HG03521 (cell line): ENCODE measurements around the gene ASB13.

ENCODE experiments used
- ATAC-seq: cut with Tn5 transposase; IDR thresholded peaks from one replicate; pipeline ENCODE4 v1.9.1; 2021; ENCODE audit warnings: mild to moderate bottlenecking, moderate library complexity; ENCODE audit not compliant: unreplicated experiment

Gene ASB13

DNA sequence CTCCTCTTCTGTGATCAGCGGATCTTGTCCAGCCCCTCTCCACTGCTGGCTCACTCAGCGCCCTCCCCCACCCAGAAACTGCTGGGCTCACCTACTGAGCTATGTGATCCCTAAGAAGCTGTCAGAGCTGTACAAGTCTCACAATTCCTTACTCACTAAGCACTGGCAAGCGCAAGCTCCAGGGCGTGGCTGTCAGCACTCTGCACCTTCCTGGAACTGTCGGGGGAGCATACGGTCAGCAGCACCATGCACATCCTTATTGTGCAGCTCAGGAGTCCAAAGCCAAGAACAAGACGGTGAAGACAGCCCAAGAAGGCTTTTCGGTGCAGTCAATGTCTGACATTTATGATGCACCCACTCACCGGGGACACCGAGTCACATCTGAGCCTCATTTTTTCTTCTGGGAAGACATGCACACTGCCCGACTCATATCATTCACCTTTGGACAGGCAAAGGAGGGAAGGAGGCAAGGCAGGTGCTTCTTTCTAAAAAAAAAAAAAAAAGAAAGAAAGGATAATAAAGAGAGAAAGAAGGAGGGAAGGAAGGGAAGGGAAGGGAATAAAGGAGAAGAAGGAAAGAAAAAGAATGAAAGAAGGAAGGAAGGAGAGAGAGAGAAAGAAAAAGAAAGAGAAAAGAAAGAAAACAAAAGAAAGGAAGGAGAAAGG is 56.3 kb downstream of the ASB13 start:
- no peak for ATAC-seq

DNA sequence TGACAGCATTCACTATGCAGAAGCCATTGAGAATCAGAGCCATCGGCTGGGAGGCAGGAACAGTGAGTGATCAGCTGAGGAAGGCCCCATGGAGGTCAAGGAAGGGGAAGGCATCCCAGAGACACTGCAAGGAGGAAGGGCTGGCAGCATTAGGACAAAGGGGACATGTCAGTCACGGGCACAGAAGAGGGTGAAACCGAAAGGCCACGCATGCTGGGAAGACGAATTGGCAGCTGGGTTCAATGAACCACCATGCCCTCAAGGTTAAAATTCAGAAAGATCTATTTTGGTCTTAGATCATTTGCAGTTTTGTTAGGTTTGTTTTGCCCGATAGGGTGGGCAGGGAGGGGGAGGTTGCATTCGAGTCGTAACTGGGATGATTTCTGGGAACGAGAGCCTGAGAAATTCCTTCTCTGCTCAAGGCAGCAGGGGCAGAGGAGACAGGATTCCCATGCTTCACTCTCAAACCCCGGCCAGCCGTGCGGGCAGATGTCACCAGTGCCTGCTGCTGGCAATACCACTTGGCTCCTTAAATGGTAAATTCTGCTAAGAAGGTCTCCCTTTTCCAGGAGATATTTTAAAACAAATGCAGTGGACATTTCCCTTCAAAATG is 57.7 kb downstream of the ASB13 start:
- ATAC-seq = no peak

DNA sequence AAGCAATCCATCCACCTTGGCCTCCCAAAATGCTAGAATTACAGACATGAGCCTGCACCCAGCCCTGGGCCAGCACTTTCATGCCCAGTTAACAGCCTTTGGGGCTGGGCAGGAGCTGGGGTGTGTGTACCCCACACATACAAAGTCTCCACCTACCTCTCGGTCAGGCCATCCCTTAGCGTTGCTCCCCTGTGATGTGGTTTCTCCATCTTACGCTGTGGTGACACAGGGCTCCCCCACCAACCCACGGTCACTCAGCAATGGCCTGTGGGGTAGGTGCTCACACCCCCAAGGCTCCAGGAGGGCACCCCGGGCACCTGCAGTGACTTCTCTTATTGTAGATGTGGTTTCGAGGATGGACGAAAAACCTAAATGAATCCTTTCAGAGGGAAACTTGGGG is 58.8 kb downstream of the ASB13 start:
- ATAC-seq = no peak

DNA sequence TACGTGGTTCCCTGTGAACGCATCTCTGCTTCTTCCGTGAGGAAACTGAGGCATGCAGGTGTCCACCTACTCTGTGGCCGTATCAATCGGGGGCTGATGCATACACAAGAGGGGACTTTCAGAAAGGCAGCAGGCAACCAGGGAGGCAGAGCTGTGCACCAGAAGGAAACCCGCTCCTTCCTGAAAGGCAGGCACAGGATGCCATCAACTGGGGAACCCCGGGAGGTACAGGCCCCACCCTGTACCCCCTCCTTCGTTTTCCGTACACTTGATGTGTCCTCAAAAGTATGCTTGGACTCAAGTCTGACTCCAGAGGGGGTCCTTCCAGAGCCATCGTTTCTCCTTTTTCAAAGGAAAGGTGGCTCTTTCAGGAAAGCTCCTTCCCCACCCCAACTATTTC is 59.5 kb downstream of the ASB13 start:
- no peak for ATAC-seq

DNA sequence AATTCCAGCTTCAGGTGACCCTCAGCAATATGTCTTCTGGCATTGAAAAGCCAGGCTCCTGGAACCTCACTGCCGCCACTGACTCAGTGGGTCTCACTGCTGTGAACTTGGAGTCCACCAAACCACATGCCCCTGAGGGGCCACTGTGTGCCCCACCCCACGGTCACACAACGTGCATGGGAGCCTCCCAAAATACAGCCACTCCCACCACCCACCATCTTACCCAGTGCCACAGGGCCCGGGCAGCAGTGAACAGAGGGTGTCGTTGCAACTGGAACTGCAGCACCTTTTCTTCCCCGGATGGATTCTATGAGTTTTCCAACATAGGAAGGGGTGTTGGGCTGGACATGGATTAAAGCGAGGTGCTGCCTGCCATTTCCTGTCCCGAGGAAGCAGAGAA is 60.1 kb downstream of the ASB13 start:
- no peak for ATAC-seq

DNA sequence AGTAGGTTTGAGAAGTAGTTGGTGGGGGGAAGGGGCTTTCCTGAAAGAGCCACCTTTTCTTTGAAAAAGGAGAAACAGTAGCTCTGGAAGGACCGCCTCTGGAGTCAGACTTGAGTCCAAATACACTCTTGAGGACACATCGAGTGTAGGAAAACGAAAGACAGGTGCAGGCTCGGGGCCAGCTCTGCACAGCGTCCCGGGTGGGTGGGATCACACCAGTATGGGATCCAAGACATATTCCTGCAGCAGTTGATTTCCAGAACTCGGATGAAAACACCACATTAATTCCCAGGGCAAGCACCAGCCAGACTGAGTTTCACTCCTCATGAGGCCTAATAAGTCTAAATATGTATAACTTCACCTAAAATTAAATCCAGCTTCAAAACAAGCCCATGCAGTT is 61.4 kb downstream of the ASB13 start:
- no peak for ATAC-seq

DNA sequence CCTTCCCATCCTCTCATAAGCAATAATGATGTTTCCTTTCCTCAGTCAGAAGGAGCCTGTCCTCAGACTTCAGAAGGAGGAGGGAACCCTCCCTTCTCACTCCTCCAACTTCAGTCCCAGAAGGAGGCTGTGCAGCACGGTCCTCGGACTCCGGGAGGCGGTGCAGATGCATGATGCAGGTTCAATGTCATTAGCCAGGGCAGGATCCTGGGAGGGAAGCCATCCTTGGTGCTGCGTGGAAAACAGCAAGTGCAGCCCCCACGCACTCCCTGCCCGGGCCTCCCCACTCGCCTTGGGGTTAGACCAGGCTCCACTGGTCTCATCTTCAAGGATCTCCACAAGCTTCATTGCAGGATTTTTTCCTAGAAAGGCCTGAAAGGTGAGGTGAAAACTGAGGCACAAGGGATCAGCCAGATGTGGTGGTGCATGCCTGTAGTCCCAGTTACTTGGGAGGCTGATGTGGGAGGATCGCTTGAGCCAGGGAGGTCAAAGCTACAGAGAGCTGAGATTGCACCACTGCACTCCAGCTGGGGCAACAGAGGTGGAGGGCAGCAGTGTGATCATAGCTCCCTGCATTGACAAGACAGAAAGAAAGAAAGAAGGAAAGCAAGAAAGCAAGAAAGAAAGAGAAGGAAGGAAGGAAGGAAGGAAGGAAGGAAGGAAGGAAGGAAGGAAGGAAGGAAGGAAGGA is 62.0 kb downstream of the ASB13 start:
- ATAC-seq = no peak

DNA sequence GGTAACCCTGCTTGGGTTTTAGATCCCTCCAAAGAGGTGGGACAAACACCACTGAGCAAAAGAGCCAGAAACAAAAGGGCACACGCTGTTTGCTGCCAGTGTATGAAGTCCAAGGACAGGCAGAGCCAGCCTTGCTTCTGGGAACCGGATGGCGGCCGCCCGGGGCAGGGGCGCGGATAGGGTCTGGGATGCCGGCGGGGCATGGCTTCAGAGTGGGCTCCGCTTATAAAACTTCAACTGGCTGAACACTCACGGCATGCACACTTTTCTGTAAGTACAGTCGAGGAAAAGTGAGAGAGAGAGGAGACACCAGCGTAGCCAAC is 62.6 kb downstream of the ASB13 start:
- ATAC-seq = no peak

DNA sequence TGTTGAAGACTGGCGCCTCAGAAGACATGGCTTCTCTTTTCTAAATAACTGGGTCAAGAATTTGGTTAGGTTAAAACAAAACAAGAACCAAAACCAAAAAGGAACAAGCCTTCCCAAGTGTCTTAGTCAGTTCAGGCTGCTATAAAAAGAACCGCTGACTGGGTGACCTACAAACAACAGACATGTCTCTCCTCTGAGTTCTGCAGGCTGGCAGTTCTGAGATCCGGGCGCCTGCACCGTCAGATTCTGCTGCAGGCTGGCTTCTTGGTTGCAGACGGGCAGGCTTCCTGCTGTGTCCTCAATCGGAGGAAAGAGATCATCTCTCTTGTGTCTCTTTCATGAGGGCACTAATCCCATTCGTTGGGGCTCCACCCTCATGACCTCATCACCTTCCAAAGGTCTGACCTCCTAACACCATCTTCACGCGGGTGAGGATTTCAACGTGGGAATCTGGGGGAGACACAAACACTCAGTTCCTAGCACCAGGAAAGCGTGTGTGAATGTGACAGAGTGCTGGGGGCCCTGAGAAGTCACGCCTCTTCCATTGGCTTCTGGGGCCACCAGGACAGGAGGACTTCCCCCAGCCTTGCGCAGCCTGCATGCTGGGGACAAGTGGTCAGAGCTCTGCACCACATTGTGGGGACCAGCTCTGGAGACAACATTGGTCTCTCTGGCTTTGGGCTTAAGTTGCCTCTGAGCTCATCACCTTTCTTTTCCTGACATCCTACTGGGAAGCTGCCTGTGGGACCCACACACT is 63.1 kb downstream of the ASB13 start:
- no peak for ATAC-seq

DNA sequence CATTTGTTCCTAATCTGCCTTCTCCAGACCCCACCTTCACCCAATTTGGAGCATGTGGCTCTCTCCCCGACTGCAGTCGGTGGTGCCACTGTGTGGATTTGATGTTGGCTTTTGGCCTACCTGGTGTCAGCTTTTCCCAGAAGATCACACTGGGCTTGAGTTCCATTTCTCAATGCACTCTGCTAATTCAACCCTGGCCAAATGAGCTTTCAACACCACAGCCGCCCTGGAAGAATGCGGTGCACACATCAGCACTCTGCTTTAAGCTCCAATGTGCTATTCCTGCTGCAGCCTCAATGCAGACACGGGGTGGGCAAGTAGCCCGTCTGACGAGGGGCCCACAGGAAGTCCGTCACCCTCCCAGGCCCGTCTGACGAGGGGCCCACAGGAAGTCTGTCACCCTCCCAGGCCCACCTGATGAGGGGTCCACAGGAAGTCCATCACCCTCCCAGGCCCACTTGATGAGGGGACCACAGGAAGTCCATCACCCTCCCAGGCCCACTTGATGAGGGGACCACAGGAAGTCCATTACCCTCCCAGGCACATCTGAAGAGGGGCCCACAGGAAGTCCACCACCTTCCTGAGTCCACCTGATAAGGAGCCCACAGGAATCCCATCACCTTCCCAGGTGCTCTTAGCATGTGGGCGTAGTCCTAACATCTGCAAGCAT is 64.4 kb downstream of the ASB13 start:
- ATAC-seq = no peak

DNA sequence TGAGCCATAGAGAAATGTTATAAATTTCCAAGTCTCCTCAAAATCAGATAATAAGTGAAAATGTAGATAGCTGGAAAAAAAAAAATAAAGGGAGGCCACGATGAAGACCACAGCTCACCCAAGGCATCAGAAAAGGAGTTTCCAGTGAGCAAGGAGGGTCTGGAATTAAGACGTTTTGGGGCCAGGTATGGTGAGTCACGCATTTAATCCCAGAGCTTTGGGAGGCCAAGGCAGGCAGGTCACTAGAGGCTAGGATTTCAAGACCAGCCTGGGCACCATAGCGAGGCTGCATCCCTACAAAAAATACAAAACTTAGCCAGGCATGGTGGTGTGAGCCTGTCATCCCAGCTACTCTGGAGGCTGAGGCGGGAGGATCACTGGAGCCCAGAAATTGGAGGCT is 65.5 kb downstream of the ASB13 start:
- no peak for ATAC-seq

DNA sequence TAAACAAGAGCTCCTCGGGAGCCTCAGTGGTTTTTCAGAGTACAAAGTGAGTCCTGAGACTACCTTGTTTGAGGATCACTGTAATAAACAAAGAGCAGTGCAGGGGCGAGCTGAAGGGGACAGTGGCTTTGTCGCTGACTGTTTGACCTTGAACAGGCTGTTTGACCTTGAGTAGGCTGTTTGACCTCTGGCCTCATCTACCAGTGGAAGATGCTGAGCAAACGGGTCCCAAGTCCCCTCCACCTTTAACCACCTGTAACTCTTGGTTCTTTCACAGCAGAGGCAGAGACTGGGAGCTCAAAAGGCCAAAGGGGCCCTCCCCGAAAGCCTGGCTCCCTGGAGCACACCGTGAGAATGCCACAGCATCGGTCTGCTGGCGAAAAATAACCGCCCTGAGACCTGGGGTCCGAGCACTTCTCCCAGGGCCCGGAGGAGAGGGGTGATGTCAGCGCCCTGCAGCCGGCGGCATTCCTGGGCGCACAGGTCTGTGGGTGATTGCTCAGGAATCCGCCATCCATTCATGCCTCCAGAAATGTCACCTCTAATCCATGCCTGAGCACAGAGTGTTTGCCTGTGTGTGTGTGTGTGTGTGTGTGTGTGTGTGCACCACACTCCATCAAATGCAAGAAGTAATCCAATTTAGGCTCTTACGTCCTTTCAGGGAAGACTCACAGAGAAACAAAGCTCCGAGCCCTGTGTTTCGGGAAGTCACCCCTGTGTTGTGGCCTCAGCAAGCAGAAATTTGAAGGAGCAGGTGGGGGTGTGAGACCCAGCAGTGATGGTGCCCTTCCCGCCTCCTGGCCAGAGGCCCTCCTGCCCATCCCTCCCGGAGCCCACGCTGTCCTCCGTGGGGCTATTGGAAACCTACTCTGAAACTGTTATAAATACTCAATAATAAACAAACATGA is 66.5 kb downstream of the ASB13 start:
- ATAC-seq = no peak

DNA sequence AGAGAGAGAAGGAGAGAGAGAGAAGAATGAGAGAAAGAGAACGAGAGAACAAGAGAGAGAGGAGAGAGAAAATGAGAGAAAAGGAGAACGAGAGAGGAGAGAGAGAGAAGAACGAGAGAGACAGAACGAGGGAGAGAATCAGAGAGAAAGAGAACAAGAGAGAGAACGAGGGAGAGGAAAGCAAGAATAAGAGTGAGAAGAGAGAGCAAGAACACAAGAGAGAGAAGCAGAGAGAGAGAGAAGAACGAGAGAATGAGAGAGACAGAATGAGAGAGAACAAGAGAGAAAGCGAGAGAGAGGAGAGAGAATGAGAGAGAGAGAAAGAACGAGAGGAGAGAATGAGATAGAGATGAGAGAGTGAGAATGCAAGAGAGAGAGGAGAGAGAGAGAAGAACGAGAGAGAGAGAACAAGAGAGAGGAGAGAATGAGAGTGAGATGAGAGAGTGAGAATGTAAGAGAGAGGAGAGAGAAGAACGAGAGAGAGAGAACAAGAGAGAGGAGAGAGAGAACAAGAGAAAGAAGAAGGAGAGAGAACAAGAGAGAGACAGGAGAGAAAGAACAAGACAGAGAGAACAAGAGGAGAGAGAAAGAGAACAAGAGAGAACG is 68.2 kb downstream of the ASB13 start:
- no peak for ATAC-seq

DNA sequence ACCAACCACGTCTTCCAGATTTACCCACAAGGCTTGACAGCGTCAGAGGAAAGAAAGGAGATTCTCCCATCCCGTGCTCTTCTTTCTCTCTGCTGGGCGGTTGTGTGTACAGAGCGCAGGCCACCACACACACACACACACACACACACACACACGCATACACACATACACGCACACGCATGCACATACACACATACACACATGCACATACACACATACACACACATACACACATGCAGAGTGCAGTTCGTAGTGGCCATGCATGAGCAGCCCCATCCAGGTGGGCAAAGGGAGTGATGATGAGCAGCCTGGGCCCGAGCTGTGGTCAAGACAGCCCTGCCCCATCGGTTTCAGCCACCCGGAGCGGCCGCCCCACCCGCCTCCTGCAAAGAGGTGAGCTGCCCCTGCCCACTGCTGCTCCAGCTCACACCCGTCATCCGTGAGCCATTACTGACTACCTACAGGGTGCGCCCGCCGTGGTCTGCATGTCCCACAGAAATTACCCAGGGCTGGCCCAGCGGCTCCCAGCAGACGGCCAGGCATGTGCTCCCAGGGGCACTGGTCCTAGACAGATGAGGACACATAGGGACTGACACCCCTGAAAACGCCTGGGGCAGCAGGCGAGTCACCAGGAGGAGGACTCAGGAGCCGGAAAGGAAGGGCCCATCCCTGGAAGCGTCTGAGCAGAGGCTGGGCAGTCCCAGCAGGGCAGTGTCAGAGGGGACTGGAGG is 69.6 kb downstream of the ASB13 start:
- ATAC-seq = no peak

DNA sequence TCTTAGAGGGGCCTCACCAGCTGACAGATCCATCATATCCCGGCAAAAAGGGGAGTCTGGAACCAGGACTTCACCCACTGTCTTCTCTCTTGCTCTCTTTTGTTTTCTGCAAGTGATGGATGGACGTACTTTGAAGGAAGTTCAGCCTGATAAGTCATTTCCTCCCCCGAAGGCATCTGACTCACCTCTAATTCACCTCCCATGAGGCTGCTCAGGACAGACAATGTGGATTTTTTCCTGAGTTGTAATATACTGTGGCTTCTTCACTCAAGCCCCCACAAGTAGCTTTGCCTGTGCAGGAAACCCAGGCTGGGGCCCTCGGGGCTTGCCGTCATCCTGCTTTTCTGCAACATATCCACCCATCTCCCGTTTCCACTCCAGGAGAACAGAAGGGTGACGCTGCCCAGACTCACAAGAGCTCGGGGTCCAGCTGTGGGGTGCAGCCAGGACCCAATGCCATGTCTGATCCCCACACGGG is 70.4 kb downstream of the ASB13 start:
- no peak for ATAC-seq

DNA sequence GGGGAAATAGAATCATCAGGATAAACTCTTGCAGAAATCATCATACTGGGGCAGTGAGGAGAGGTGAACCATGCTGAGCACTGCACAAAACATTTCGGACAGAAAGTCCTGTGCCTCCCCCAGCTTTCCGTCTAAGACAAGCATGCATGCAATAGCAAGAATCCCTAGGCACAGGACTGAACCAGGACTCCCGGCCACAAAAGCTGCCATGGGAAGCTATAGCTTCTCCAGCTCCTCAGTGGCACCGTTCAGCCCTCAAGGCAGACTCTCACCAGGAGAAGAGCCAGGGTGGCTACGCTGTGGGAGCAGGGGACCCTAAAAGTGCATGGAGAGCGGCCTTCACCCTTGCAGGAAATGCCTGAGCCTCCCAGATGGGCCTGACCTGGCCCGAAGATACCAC is 70.8 kb downstream of the ASB13 start:
- no peak for ATAC-seq

DNA sequence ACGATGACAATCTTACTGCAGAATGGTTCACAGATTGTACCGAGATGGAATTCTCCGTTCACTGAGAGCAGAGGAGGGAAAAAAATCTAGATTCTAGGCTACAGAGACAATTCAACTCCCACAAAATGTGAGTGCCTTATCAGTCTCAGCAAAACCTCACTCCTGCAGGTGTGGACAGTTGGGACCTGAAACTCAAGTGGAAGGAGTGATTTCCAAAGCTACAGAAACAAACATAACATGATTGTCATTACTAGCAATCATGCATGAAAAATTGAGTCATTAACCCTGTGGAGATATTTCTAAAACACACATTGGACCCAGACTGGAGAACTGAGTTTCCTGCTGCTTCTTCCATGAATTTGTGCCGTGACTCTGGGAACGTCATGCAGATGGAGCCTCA is 71.3 kb downstream of the ASB13 start:
- ATAC-seq = no peak

DNA sequence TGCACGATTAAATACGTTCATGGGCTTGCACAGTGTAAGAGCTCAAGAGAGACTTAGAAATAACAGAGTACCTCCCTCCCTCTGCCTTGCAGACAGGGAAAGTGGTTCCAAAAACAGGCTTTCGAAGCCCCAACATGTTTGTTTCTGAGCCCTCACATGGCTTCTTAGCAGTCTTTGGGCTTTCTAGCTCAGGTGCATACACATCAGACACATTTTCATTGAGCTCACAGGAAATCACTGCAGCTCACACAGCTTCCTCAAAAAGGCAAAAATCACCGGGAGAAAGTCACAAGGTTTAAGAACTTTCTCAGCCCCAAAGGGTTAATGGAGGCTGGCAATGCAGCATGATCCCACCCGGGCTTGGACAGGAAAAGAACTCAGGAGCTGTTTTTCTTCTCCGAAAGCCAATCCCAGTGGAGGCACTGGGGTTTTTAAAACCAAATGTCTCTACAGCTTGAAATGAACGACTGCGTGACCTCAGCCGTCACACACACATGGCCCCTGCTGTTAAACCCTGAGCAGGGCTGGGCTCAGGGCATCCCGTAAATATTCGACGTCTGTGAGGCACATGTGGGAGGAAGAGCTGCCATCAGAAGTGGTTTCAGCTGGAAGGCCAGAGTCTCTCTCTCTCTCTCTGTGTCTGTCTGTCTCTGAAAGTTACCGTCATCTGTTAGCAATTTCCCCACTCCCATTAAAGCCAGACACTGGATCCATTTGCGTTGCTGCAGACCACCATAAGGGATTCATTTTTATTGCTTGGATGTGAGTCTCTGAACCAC is 71.9 kb downstream of the ASB13 start:
- no peak for ATAC-seq
